ENCODE data around the gene CDC73.

GRCh38 chr1:193281894-193282293, 160.1 kb downstream of the CDC73 start:
- TF ChIP-seq EZH2 (IDR thresholded peaks at IDR 0.05; ENCODE audit: low read length, missing control alignments) (no peak), CTCF (conservative IDR thresholded peaks at IDR 0.05 in 1 of 2, IDR thresholded peaks at IDR 0.05 in 1 of 2; ENCODE audit: low read depth in 1 of 2, low read length in 2 of 2) (no peak)
